OCI-LY7 (cell line): ENCODE measurements around the gene HSF2BP.
"Not testable (repeated sequence)": the region's sequence is repeated elsewhere in the genome, so short reads cannot be mapped to it uniquely, and the experiment has no call there.

ENCODE experiments used
- EZH2phosphoT487 ChIP-seq: fragments of 200-600 bp; sonication (generic); IDR thresholded peaks from 2 replicates; pipeline ENCODE4 v1.6.1; 2018; ENCODE audit warnings: low read depth, borderline replicate concordance, mild to moderate bottlenecking, mixed run types, antibody characterized with exemption, low read length, moderate library complexity, mixed read lengths
- TF ChIP-seq, protein P1 (sequence below): fragments of 200-600 bp; sonication (generic); conservative IDR thresholded peaks from 2 replicates; pipeline ENCODE4 v1.5.1; 2014; ENCODE audit warnings: mild to moderate bottlenecking, antibody characterized with exemption, low read length, moderate library complexity, mixed read lengths

DNA sequence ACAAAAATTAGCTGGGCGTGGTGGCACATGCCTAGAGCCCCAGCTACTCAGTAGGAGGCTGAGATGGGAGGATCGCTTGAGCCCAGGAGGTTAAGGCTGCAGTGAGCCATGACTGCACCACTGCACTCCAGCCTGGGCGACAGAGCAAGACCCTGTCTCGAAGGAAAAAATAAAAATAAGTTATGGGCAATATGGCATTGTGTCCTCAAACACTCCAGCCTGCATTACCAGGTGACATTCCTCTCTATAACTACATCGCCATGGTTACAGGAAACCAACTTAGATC lies 40.1 kb upstream of the HSF2BP start:
- TF ChIP-seq, protein P1, sequence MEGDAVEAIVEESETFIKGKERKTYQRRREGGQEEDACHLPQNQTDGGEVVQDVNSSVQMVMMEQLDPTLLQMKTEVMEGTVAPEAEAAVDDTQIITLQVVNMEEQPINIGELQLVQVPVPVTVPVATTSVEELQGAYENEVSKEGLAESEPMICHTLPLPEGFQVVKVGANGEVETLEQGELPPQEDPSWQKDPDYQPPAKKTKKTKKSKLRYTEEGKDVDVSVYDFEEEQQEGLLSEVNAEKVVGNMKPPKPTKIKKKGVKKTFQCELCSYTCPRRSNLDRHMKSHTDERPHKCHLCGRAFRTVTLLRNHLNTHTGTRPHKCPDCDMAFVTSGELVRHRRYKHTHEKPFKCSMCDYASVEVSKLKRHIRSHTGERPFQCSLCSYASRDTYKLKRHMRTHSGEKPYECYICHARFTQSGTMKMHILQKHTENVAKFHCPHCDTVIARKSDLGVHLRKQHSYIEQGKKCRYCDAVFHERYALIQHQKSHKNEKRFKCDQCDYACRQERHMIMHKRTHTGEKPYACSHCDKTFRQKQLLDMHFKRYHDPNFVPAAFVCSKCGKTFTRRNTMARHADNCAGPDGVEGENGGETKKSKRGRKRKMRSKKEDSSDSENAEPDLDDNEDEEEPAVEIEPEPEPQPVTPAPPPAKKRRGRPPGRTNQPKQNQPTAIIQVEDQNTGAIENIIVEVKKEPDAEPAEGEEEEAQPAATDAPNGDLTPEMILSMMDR, result not testable (repeated sequence)
- not testable (repeated sequence) for TF ChIP-seq EZH2phosphoT487
